Measurements from ENCODE around the gene TAF10. TPM values are rescaled to one million over a fixed set of nuclear protein-coding genes. Genes with fewer than 3 reads are reported as not detected.

TAF10 gene
- total and polyA plus RNA-seq, 2 of the 13 experiments (the other 11 are each of a cell fraction or from before 2014, with no cell fraction given) = 71.3 to 134 TPM

DNA sequence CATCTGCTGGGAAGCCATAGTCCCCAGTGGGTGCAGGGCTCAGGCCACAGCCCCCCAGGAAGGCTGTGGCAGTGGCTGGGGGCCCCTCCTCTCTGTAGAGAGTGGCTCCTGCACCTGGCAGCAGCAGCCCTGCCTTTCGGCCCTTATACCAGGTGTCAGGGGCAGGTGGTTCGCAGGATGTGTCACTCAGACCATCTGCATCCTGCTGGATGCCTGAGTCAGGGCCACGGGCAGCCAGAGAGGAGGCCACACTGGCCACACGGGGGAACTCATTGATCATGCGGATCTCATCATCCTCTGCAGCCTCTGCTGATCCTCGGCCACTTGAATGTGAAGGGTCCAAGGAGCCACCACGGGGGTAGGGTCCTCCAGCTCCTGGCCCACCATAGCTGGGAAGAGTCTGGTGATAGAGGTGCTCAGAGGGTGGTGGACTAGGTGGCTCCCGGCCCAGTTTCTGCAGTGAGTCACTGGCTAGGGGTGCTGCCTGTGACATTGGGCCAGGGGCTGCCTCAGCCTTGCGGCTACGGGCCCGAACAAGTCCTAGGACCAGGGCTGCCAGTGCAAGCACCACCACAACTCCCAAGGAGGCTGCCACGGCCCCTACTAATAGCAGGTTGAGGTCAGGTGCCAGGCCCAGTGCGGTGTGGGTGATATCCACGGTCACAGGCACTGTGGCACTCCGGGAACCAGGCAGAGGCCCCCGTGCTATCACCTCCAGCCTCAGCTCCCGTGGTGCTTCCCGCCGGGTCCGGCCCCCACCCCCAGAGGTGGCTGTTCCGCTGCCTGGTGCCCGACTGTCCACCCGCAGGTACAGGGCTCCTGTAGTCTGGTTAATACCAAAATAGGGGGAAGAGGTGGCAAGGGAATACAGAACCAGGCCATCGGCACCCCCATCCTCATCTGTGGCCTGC lies 10.5 kb upstream of the TAF10 start (continued):
- TF ChIP-seq RFX1 (IDR thresholded peaks at IDR 0.05) (no peak), ZNF609 (CRISPR knock-in tag; IDR thresholded peaks at IDR 0.05; ENCODE audit: borderline replicate concordance) (no peak), STAG1 (CRISPR knock-in tag; IDR thresholded peaks at IDR 0.05) (peak; percentile 32; the same call in 1 of the 2 replicates)

DNA sequence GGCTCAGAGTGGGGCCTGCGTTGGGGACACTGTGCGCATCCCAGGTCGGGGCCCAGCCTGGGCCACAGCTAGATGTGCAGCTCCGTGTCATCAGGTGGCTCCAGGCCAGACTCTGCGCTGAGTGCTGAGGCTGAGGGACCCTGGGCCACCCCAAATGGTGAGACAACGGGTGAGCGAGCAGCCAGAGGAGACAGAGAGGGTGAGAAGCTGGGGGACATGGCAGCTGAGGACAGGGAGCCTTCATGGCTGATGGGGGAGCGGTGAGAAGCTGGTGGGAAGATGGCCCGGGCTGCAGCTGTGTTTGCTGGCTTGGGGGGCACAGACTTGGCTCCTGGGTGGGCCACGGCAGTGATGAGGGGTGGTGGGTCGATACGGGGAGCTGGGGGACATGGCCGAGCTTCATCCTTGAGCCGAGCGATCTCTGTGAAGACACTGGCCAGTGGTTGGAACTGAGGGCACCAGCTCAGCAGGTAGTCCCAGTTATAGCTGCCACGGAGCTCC lies 9.7 kb upstream of the TAF10 start:
- ChIA-PET CTCF (ENCODE audit: low intra/inter-chr PET ratio, low total read pairs) (no interaction called here), POLR2A (interaction anchor here (2.0 to 5.5 kb wide), 2 partner anchors 10 to 15 kb away, joined by 5 to 24 read pairs; partner anchors contain the start of gene TAF10)
- BruUV-seq (replicated peaks) = no TSS peak
- Histone ChIP-seq H4K20me1 (ENCODE audit: insufficient read depth, low read length) (no peaks in the 10 kb centered on the region), H3K27me3 (ENCODE audit: control insufficient read depth in 1 of 2, insufficient read depth in 2 of 2, low read length in 2 of 2) (peaks cover 15 to 63% of the 10 kb centered on the region in 2 experiments), H3K79me2 (ENCODE audit: insufficient read depth, low read length) (peaks cover 7% of the 10 kb centered on the region), H3K9me3 (ENCODE audit: low read length) (no peaks in the 10 kb centered on the region), H3K4me1 (ENCODE audit: insufficient read depth, low read length) (peaks cover 45% of the 10 kb centered on the region), H3K36me3 (replicated peaks in 1 of 2; ENCODE audit: control insufficient read depth in 1 of 2, insufficient read depth in 2 of 2, low read length in 2 of 2) (no peaks in the 10 kb centered on the region), H3K4me3 (replicated peaks in 1 of 3; ENCODE audit: insufficient read depth in 1 of 3, low read depth in 2 of 3, low read length in 3 of 3) (no peak overlapping the region; a peak in 1 of 6 replicates), H2AFZ (ENCODE audit: low read length) (no peak overlapping the region), H3K4me2 (ENCODE audit: low read depth, low read length) (no peak overlapping the region), H3K9ac (ENCODE audit: insufficient read depth, low read depth, low read length) (no peak overlapping the region), H3K27ac (ENCODE audit: extremely low read length, insufficient read depth, low read length) (no peak overlapping the region)
- in situ Hi-C loops (cut with HindIII; ENCODE audit: extremely low pct_ligation_motif_present, low pct_unique_long_range_greater_than_20kb) = no loop called here
- DNase-seq (ENCODE audit: low spot score) (no peak), FAIRE-seq (no peak), ATAC-seq (no peak)
- 11% methylated on average over 10 of the region's 16 CpGs for WGBS (ENCODE audit: low lambda C conversion rate)
- TF ChIP-seq TARDBP (CRISPR knock-in tag; IDR thresholded peaks at IDR 0.05) (no peak), PBX3 (CRISPR knock-in tag; IDR thresholded peaks at IDR 0.05; ENCODE audit: borderline replicate concordance) (no peak), HNRNPUL1 (IDR thresholded peaks at IDR 0.05; ENCODE audit: low read depth, low read length) (no peak), ZNF704 (CRISPR knock-in tag; IDR thresholded peaks at IDR 0.05; ENCODE audit: borderline replicate concordance) (no peak), ZBTB1 (CRISPR knock-in tag; IDR thresholded peaks at IDR 0.05; ENCODE audit: borderline replicate concordance) (no peak), ZNF282 (IDR thresholded peaks at IDR 0.05; ENCODE audit: partially characterized antibody) (no peak), BORCS8-MEF2B (CRISPR knock-in tag; IDR thresholded peaks at IDR 0.05) (no peak)
- intact Hi-C loops (cut with micrococcal nuclease; ENCODE audit: unreplicated experiment) = no loop called here

Measured in HepG2 (cell line).